Ishikawa (cell line): ENCODE data around the gene INTS14.

Experiments used
- CEBPB ChIP-seq: IDR thresholded peaks from 2 replicates; pipeline ENCODE4 v1.6.1; 2012
- EP300 ChIP-seq: IDR thresholded peaks from 2 replicates; pipeline ENCODE4 v1.6.1; 2012; ENCODE audit warnings: borderline replicate concordance
- FOXM1 ChIP-seq: IDR thresholded peaks from 2 replicates; pipeline ENCODE4 v1.6.1; 2012; ENCODE audit warnings: low read depth, borderline replicate concordance
- MAX ChIP-seq: IDR thresholded peaks from 2 replicates; pipeline ENCODE4 v1.6.1; 2012
- RAD21 ChIP-seq: IDR thresholded peaks from 2 replicates; pipeline ENCODE4 v1.6.1; 2012; ENCODE audit warnings: low read depth
- TAF1 ChIP-seq: IDR thresholded peaks from 2 replicates; pipeline ENCODE4 v1.6.1; 2012; ENCODE audit warnings: low read depth, mild to moderate bottlenecking
- TCF12 ChIP-seq: IDR thresholded peaks from 2 replicates; pipeline ENCODE4 v1.6.1; 2012; ENCODE audit warnings: low read depth
- YY1 ChIP-seq: IDR thresholded peaks from 2 replicates; pipeline ENCODE4 v1.6.1; 2012; ENCODE audit warnings: low read depth
- TF ChIP-seq, protein P1 (sequence below): IDR thresholded peaks from 2 replicates; pipeline ENCODE4 v1.6.1; 2012; ENCODE audit warnings: low read depth, mild to moderate bottlenecking
- TF ChIP-seq, protein P2 (sequence below): IDR thresholded peaks from 2 replicates; pipeline ENCODE4 v1.6.1; 2012

- no peak for TF ChIP-seq CEBPB
- no peak for TF ChIP-seq EP300
- TF ChIP-seq YY1 = no peak
- no peak for TF ChIP-seq TAF1
- TF ChIP-seq RAD21 = no peak
- TF ChIP-seq TCF12 = no peak
- TF ChIP-seq FOXM1 = no peak
- no peak for TF ChIP-seq MAX
- TF ChIP-seq, protein P1, sequence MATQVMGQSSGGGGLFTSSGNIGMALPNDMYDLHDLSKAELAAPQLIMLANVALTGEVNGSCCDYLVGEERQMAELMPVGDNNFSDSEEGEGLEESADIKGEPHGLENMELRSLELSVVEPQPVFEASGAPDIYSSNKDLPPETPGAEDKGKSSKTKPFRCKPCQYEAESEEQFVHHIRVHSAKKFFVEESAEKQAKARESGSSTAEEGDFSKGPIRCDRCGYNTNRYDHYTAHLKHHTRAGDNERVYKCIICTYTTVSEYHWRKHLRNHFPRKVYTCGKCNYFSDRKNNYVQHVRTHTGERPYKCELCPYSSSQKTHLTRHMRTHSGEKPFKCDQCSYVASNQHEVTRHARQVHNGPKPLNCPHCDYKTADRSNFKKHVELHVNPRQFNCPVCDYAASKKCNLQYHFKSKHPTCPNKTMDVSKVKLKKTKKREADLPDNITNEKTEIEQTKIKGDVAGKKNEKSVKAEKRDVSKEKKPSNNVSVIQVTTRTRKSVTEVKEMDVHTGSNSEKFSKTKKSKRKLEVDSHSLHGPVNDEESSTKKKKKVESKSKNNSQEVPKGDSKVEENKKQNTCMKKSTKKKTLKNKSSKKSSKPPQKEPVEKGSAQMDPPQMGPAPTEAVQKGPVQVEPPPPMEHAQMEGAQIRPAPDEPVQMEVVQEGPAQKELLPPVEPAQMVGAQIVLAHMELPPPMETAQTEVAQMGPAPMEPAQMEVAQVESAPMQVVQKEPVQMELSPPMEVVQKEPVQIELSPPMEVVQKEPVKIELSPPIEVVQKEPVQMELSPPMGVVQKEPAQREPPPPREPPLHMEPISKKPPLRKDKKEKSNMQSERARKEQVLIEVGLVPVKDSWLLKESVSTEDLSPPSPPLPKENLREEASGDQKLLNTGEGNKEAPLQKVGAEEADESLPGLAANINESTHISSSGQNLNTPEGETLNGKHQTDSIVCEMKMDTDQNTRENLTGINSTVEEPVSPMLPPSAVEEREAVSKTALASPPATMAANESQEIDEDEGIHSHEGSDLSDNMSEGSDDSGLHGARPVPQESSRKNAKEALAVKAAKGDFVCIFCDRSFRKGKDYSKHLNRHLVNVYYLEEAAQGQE = no peak
- TF ChIP-seq, protein P2, sequence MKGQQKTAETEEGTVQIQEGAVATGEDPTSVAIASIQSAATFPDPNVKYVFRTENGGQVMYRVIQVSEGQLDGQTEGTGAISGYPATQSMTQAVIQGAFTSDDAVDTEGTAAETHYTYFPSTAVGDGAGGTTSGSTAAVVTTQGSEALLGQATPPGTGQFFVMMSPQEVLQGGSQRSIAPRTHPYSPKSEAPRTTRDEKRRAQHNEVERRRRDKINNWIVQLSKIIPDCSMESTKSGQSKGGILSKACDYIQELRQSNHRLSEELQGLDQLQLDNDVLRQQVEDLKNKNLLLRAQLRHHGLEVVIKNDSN = no peak
Observed at GRCh38 chr15:65529762-65530317, 81.1 kb downstream of the INTS14 start.
